WTC11 (cell line): ENCODE data around the gene HPCAL1. TPM values are rescaled to one million over a fixed set of nuclear protein-coding genes. Genes with fewer than 3 reads are reported as not detected.

Source experiments
- ATAC-seq: fragments of 200-7000 bp; cut with Tn5 transposase; 2 replicates; pipeline ENCODE4 v1.10.0; 2021; ENCODE audit warnings: mild to moderate bottlenecking, moderate library complexity
- CTCF ChIA-PET: fragments of 300-600 bp; sonication (Branson Sonifier 250); formaldehyde crosslinking; loops from one replicate; lab custom pipeline; 2021; ENCODE audit warnings: antibody characterized with exemption; lab: Charles Lee
- POLR2A ChIA-PET: fragments of 350-600 bp; sonication (Branson Sonifier 250); formaldehyde crosslinking; loops from one replicate; lab custom pipeline; 2021; ENCODE audit warnings: antibody characterized with exemption; lab: Charles Lee
- DNase-seq: peaks from one replicate; pipeline ENCODE4 v3.0.0; 2021; ENCODE audit warnings: low spot score
- H3K27ac Mint-ChIP-seq: 2 replicates; pipeline ENCODE4 v1.8.0; 2021; ENCODE audit warnings: mixed read lengths
- H3K27me3 Mint-ChIP-seq: 2 replicates; pipeline ENCODE4 v1.8.0; 2021; ENCODE audit warnings: low read depth, mild to moderate bottlenecking, moderate library complexity, mixed read lengths
- H3K36me3 Mint-ChIP-seq: 2 replicates; pipeline ENCODE4 v1.8.0; 2021; ENCODE audit warnings: mixed read lengths
- H3K4me1 Mint-ChIP-seq: 2 replicates; pipeline ENCODE4 v1.8.0; 2022; ENCODE audit warnings: mixed read lengths
- H3K4me3 Mint-ChIP-seq: 2 replicates; pipeline ENCODE4 v1.8.0; 2021; ENCODE audit warnings: mild to moderate bottlenecking, moderate library complexity, mixed read lengths
- H3K9me3 Mint-ChIP-seq: 2 replicates; pipeline ENCODE4 v1.8.0; 2021; ENCODE audit warnings: mixed read lengths
- ARID4B ChIP-seq: sonication (generic); formaldehyde crosslinking; IDR thresholded peaks from 2 replicates; pipeline ENCODE4 v1.8.0; 2023; ENCODE audit warnings: missing genetic modification reagents, mild to moderate bottlenecking, borderline replicate concordance
- ATF2 ChIP-seq: sonication (generic); formaldehyde crosslinking; IDR thresholded peaks from 2 replicates; pipeline ENCODE4 v1.8.1; 2022; ENCODE audit warnings: low read depth, missing genetic modification reagents, borderline replicate concordance
- ATF3 ChIP-seq: sonication (generic); formaldehyde crosslinking; conservative IDR thresholded peaks from 2 replicates; pipeline ENCODE4 v1.8.1; 2022; ENCODE audit warnings: mild to moderate bottlenecking, missing genetic modification reagents
- ATF6 ChIP-seq: sonication (generic); formaldehyde crosslinking; IDR thresholded peaks from 2 replicates; pipeline ENCODE4 v1.8.1; 2023; ENCODE audit warnings: mild to moderate bottlenecking, missing genetic modification reagents
- CTCF ChIP-seq: fragments of 200-600 bp; IDR thresholded peaks from 2 replicates; pipeline ENCODE4 v1.8.0; 2022; ENCODE audit warnings: antibody characterized with exemption
- ERG ChIP-seq: fragments of 250-450 bp; sonication (Bioruptor Pico); IDR thresholded peaks from 2 replicates; pipeline ENCODE4 v1.8.0; 2021; ENCODE audit warnings: mild to moderate bottlenecking
- FOXK1 ChIP-seq: sonication (generic); formaldehyde crosslinking; IDR thresholded peaks from 2 replicates; pipeline ENCODE4 v1.8.0; 2022; ENCODE audit warnings: mild to moderate bottlenecking, moderate library complexity, missing genetic modification reagents
- MLX ChIP-seq: sonication (generic); formaldehyde crosslinking; IDR thresholded peaks from 2 replicates; pipeline ENCODE4 v1.8.1; 2023; ENCODE audit warnings: mild to moderate bottlenecking, missing genetic modification reagents, moderate library complexity
- NR1H2 ChIP-seq: sonication (generic); formaldehyde crosslinking; IDR thresholded peaks from 2 replicates; pipeline ENCODE4 v1.9.0; 2021; ENCODE audit warnings: mild to moderate bottlenecking, moderate library complexity, missing genetic modification reagents
- NR2C2 ChIP-seq: sonication (generic); formaldehyde crosslinking; IDR thresholded peaks from 2 replicates; pipeline ENCODE4 v1.8.0; 2022; ENCODE audit warnings: mild to moderate bottlenecking, missing genetic modification reagents
- USF2 ChIP-seq: sonication (generic); formaldehyde crosslinking; IDR thresholded peaks from 2 replicates; pipeline ENCODE4 v1.8.1; 2023; ENCODE audit warnings: mild to moderate bottlenecking, missing genetic modification reagents, moderate library complexity
- ZNF425 ChIP-seq: fragments of 250-450 bp; sonication (Bioruptor Pico); conservative IDR thresholded peaks from 2 replicates; pipeline ENCODE4 v1.9.0; 2021; ENCODE audit warnings: mild to moderate bottlenecking
- ZNF532 ChIP-seq: fragments of 250-450 bp; sonication (Bioruptor Pico); IDR thresholded peaks from 2 replicates; pipeline ENCODE4 v1.9.0; 2021; ENCODE audit warnings: mild to moderate bottlenecking, borderline replicate concordance
- total RNA-seq: library from RNA; stranded (reverse); gene quantifications from 3 replicates; pipeline ENCODE4 v1.2.3, GENCODE V29; 2021

The HPCAL1 gene
- total RNA-seq, 1 experiment from 2014 or later = 11.8 TPM

- Mint-ChIP-seq H3K9me3 (no peaks in the 10 kb centered on the region), H3K36me3 (no peaks in the 10 kb centered on the region), H3K27ac (no peak overlapping the region), H3K4me3 (no peak overlapping the region), H3K4me1 (peaks cover 60% of the 10 kb centered on the region), H3K27me3 (no peaks in the 10 kb centered on the region)
- peak; percentile 70 for ATAC-seq
- CTCF ChIA-PET = interaction anchor here (0.5 to 2.0 kb wide), 13 partner anchors 11 to 310 kb away, joined by 3 to 29 read pairs (median 3); partner anchors contain the start of gene HPCAL1
- TF ChIP-seq ARID4B (no peak), ERG (CRISPR knock-in tag) (no peak), ZNF532 (no peak), USF2 (no peak), ATF6 (no peak), MLX (no peak), NR1H2 (CRISPR knock-in tag) (no peak), ATF3 (no peak), ATF2 (no peak), ZNF425 (CRISPR knock-in tag) (no peak), CTCF (no peak), NR2C2 (CRISPR knock-in tag) (no peak), FOXK1 (CRISPR knock-in tag) (no peak)
- TF ChIP-seq, all 79 proteins: peak for 0
- DNase-seq = no peak
- POLR2A ChIA-PET = no interaction called here
Measured at GRCh38 chr2:10382354-10383061, 79.8 kb downstream of the HPCAL1 start.
